OCI-LY7 (cell line): ENCODE data around the gene NDUFAF5. TPM values are rescaled to one million over a fixed set of nuclear protein-coding genes. Genes with fewer than 3 reads are reported as not detected.

Source experiments
- BruUV-seq: library from RNA; stranded (reverse); fragments of 400-500 nt; replicated peaks from 2 replicates; lab custom pipeline; 2021; lab: Mats Ljungman, UMichigan
- CTCF ChIA-PET: fragments of 300-600 bp; sonication (Branson Sonifier 250); formaldehyde crosslinking; loops from one replicate; lab custom pipeline; 2022; ENCODE audit warnings: antibody characterized with exemption; ENCODE audit not compliant: unreplicated experiment; lab: Charles Lee
- POLR2A ChIA-PET: fragments of 300-600 bp; sonication (Branson Sonifier 250); formaldehyde crosslinking; loops from one replicate; lab custom pipeline; 2022; ENCODE audit warnings: antibody characterized with exemption; lab: Charles Lee
- DNase-seq: peaks from one replicate; pipeline ENCODE4 v3.0.0-alpha.2; 2015; ENCODE audit warnings: low spot score
- H2AFZ ChIP-seq: fragments of 200-600 bp; sonication (generic), shearing (Covaris generic); 2 replicates; pipeline ENCODE4 v1.6.1; 2014; ENCODE audit warnings: mild to moderate bottlenecking, antibody characterized with exemption, low read length, moderate library complexity
- H3K27ac ChIP-seq: fragments of 200-600 bp; sonication (generic); 2 replicates; pipeline ENCODE4 v1.5.1; 2014; ENCODE audit warnings: mixed run types, low read depth, mild to moderate bottlenecking, moderate library complexity, low read length, inconsistent platforms; ENCODE audit not compliant: poor library complexity, severe bottlenecking
- H3K36me3 ChIP-seq: fragments of 200-600 bp; sonication (generic); 2 replicates; pipeline ENCODE4 v1.6.1; 2014; ENCODE audit warnings: mild to moderate bottlenecking, antibody characterized with exemption, low read length, moderate library complexity, mixed read lengths; ENCODE audit not compliant: insufficient read depth
- H3K4me1 ChIP-seq: fragments of 200-600 bp; sonication (generic); 2 replicates; pipeline ENCODE4 v1.5.1; 2014; ENCODE audit warnings: mild to moderate bottlenecking, low read length; ENCODE audit not compliant: insufficient read depth, poor library complexity, severe bottlenecking
- H3K4me2 ChIP-seq: fragments of 200-600 bp; sonication (generic); 2 replicates; pipeline ENCODE4 v1.6.1; 2014; ENCODE audit warnings: mild to moderate bottlenecking, low read length
- H3K4me3 ChIP-seq: fragments of 200-600 bp; sonication (generic); 2 replicates; pipeline ENCODE4 v1.5.1; 2014; ENCODE audit warnings: mild to moderate bottlenecking, low read depth, low read length; ENCODE audit not compliant: poor library complexity, severe bottlenecking
- H3K79me2 ChIP-seq: fragments of 200-600 bp; sonication (generic); 2 replicates; pipeline ENCODE4 v1.6.1; 2016; ENCODE audit warnings: low read depth, mild to moderate bottlenecking, low read length, moderate library complexity, mixed read lengths; ENCODE audit not compliant: insufficient read depth
- H3K9me2 ChIP-seq: fragments of 200-600 bp; sonication (generic); 2 replicates; pipeline ENCODE4 v1.6.1; 2016; ENCODE audit warnings: mild to moderate bottlenecking, low read length, mixed read lengths; ENCODE audit not compliant: insufficient read depth
- H3K9me3 ChIP-seq: fragments of 200-600 bp; sonication (generic); 2 replicates; pipeline ENCODE4 v1.6.1; 2014; ENCODE audit warnings: mild to moderate bottlenecking, mixed run types, low read length, mixed read lengths
- H4K20me1 ChIP-seq: fragments of 200-600 bp; sonication (generic); 2 replicates; pipeline ENCODE4 v1.6.1; 2014; ENCODE audit warnings: mild to moderate bottlenecking, antibody characterized with exemption, low read length, moderate library complexity, mixed read lengths; ENCODE audit not compliant: insufficient read depth
- EZH2phosphoT487 ChIP-seq: fragments of 200-600 bp; sonication (generic); IDR thresholded peaks from 2 replicates; pipeline ENCODE4 v1.6.1; 2018; ENCODE audit warnings: low read depth, borderline replicate concordance, mild to moderate bottlenecking, mixed run types, antibody characterized with exemption, low read length, moderate library complexity, mixed read lengths
- intact Hi-C: fragments of 100-400 bp; cut with micrococcal nuclease; formaldehyde crosslinking; loops from one replicate; pipeline ENCODE4 v1.10.0; 2022; ENCODE audit not compliant: unreplicated experiment
- total RNA-seq, 2 experiments: library from RNA; depleted of rRNA in 1 of 2; stranded (reverse); fragments of >200 nt in 1 of 2; shearing (Covaris generic) in 1 of 2; gene quantifications; 2 replicates each; pipeline ENCODE4 v1.2.3, GENCODE V29; 2014 to 2022
- TF ChIP-seq, protein P1 (sequence below): fragments of 200-600 bp; sonication (generic); conservative IDR thresholded peaks from 2 replicates; pipeline ENCODE4 v1.5.1; 2014; ENCODE audit warnings: mild to moderate bottlenecking, antibody characterized with exemption, low read length, moderate library complexity, mixed read lengths

The NDUFAF5 gene
- total RNA-seq, 2 experiments from 2014 or later: 27.3 to 35.4 TPM

DNA sequence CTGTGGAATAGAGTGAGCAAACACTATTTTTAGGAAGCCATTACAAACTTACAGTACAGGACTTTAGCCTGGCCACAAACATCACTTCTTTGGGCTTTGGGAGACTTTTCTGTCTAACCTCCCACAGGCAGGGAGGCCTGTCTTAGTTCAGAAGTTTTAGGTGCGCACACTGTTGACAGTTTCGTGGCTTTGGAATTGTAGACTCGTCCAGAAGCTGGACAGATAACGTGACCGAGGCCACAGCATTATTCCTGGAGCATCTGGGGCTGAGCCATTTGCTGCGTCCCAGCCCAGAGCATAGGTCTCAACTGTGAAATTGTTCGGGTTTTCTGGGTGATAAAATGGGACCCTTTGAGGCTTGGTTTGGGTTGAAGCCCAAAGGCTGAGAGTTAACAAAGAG lies 53.8 kb downstream of the NDUFAF5 start:
- H2AFZ ChIP-seq: no peak overlapping the region
- no TSS peak for BruUV-seq
- no peak overlapping the region for H3K4me2 ChIP-seq
- no peak overlapping the region for H3K27ac ChIP-seq
- CTCF ChIA-PET: no interaction called here
- no peaks in the 10 kb centered on the region for H3K79me2 ChIP-seq
- H3K36me3 ChIP-seq: no peaks in the 10 kb centered on the region
- POLR2A ChIA-PET: no interaction called here
- no peak for DNase-seq
- H3K9me2 ChIP-seq: no peaks in the 10 kb centered on the region
- H3K4me1 ChIP-seq: no peaks in the 10 kb centered on the region
- TF ChIP-seq EZH2phosphoT487: no peak
- TF ChIP-seq, protein P1, sequence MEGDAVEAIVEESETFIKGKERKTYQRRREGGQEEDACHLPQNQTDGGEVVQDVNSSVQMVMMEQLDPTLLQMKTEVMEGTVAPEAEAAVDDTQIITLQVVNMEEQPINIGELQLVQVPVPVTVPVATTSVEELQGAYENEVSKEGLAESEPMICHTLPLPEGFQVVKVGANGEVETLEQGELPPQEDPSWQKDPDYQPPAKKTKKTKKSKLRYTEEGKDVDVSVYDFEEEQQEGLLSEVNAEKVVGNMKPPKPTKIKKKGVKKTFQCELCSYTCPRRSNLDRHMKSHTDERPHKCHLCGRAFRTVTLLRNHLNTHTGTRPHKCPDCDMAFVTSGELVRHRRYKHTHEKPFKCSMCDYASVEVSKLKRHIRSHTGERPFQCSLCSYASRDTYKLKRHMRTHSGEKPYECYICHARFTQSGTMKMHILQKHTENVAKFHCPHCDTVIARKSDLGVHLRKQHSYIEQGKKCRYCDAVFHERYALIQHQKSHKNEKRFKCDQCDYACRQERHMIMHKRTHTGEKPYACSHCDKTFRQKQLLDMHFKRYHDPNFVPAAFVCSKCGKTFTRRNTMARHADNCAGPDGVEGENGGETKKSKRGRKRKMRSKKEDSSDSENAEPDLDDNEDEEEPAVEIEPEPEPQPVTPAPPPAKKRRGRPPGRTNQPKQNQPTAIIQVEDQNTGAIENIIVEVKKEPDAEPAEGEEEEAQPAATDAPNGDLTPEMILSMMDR: no peak
- H3K9me3 ChIP-seq: no peaks in the 10 kb centered on the region
- intact Hi-C loops: no loop called here
- no peak overlapping the region for H3K4me3 ChIP-seq
- H4K20me1 ChIP-seq: no peaks in the 10 kb centered on the region

DNA sequence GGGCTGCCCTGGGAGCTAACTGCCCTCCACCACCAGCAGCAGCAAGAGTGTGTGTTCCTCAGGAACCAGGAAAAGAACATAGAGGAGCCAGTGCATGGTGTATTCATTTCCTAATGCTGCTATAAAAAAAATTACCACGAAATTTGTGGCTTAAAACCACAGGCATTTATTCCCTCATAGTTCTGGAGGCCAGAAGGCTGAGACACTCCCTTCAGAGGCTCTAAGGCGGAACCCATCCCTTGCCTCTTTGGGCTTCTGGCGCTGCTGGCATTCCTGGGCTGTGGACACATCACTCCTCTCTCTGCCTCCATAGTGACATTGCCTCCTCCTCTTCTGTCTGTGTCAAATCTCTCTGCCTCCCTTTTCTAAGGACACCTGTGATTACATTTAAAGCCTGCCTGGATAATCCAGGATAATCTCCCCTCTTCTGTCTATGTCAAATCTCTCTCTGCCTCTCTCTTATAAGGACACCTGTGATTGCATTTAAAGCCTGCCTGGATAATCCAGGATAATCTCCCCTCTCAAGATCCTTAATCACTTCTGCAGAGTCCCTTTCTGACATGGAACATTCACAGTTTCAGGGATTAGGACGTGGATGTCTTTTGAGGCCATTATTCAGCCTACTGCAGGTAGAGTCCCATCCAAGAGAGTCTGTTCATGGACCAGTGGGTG lies 54.7 kb downstream of the NDUFAF5 start:
- intact Hi-C loops: no loop called here
- Histone ChIP-seq H3K4me3 (no peak overlapping the region), H3K9me2 (no peaks in the 10 kb centered on the region), H3K36me3 (no peaks in the 10 kb centered on the region), H3K9me3 (no peaks in the 10 kb centered on the region), H3K27ac (no peak overlapping the region), H4K20me1 (no peaks in the 10 kb centered on the region), H3K4me2 (no peak overlapping the region), H3K79me2 (no peaks in the 10 kb centered on the region), H2AFZ (no peak overlapping the region), H3K4me1 (no peaks in the 10 kb centered on the region)
- no peak for TF ChIP-seq EZH2phosphoT487
- TF ChIP-seq, protein P1: no peak
- DNase-seq: no peak
- POLR2A ChIA-PET: no interaction called here
- CTCF ChIA-PET: no interaction called here
- no TSS peak for BruUV-seq

- Histone ChIP-seq H4K20me1 (no peaks in the 10 kb centered on the region), H3K4me2 (no peak overlapping the region), H3K9me2 (no peaks in the 10 kb centered on the region), H3K79me2 (no peaks in the 10 kb centered on the region), H3K27ac (no peak overlapping the region), H2AFZ (no peak overlapping the region), H3K4me3 (no peak overlapping the region), H3K4me1 (no peaks in the 10 kb centered on the region), H3K36me3 (no peaks in the 10 kb centered on the region), H3K9me3 (no peaks in the 10 kb centered on the region)
- TF ChIP-seq EZH2phosphoT487: no peak
- TF ChIP-seq, protein P1: no peak
- POLR2A ChIA-PET: no interaction called here
- BruUV-seq: no TSS peak
- CTCF ChIA-PET: no interaction called here
- DNase-seq: no peak
- intact Hi-C loops: no loop called here
These were observed 55.3 kb downstream of the NDUFAF5 start for GRCh38 chr20:13840093-13840465.
